HG03175 (cell line): ENCODE data around the gene KDF1.

Source experiments
- ATAC-seq: cut with Tn5 transposase; IDR thresholded peaks from one replicate; pipeline ENCODE4 v1.9.1; 2021; ENCODE audit warnings: mild to moderate bottlenecking, moderate library complexity; ENCODE audit not compliant: unreplicated experiment

Gene KDF1

GRCh38 chr1:26921540-26922430 is 38.5 kb downstream of the KDF1 start, which contains the start of gene NUDC:
TSS of gene NUDC (plus strand) at chr1:26921743. CDS start at chr1:26921849, 106 bp downstream.
- peak; percentile 98 for ATAC-seq

- ATAC-seq = no peak
Observed at GRCh38 chr1:26921126-26921539, 39.1 kb downstream of the KDF1 start.

- no peak for ATAC-seq
Observed at GRCh38 chr1:26915204-26915842, 44.9 kb downstream of the KDF1 start.

GRCh38 chr1:26913754-26914619 is 46.3 kb downstream of the KDF1 start, which contains the start of gene NR0B2:
TSS of gene NR0B2 (minus strand) at chr1:26913975. CDS start at chr1:26913940, 35 bp downstream.
- no peak for ATAC-seq

- ATAC-seq = no peak
Observed at GRCh38 chr1:26913389-26913753, 46.9 kb downstream of the KDF1 start.

GRCh38 chr1:26912147-26912490 is 48.1 kb downstream of the KDF1 start:
- ATAC-seq = no peak

GRCh38 chr1:26911399-26912146 is 48.7 kb downstream of the KDF1 start:
- ATAC-seq = no peak

GRCh38 chr1:26910343-26911160 is 49.7 kb downstream of the KDF1 start:
- ATAC-seq = no peak

GRCh38 chr1:26909951-26910342 is 50.3 kb downstream of the KDF1 start:
- no peak for ATAC-seq

GRCh38 chr1:26907071-26907917 is 53.0 kb downstream of the KDF1 start:
- no peak for ATAC-seq

- no peak for ATAC-seq
Observed at GRCh38 chr1:26900815-26901511, 59.3 kb downstream of the KDF1 start.

- peak; percentile 82 for ATAC-seq
Observed at GRCh38 chr1:26900001-26900814, 60.1 kb downstream of the KDF1 start, which contains the start of gene GPATCH3. TSS of gene GPATCH3 (minus strand) at chr1:26900467. CDS start at chr1:26900442, 25 bp downstream.
